ENCODE measurements around the gene CCDC34.

DNA sequence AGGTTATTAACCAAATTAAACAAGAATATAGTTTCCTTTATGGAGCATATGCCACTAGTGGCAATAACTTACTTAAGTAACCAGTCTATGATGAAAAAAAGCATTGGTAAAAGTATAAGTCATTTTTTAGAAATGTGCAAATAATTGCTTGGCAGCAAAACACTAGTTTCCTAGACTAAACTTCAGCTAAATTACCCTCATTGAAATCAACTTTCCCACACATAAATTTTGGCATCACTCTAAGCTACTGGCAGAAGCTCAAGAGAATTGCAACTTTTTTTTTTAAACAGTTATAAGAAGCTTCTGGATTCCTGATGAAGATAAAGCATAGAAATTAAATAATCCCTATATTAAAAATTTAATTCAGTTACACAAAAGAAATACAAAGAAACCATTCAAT, 12.5 kb downstream of the CCDC34 start:
- TF ChIP-seq, protein P1, sequence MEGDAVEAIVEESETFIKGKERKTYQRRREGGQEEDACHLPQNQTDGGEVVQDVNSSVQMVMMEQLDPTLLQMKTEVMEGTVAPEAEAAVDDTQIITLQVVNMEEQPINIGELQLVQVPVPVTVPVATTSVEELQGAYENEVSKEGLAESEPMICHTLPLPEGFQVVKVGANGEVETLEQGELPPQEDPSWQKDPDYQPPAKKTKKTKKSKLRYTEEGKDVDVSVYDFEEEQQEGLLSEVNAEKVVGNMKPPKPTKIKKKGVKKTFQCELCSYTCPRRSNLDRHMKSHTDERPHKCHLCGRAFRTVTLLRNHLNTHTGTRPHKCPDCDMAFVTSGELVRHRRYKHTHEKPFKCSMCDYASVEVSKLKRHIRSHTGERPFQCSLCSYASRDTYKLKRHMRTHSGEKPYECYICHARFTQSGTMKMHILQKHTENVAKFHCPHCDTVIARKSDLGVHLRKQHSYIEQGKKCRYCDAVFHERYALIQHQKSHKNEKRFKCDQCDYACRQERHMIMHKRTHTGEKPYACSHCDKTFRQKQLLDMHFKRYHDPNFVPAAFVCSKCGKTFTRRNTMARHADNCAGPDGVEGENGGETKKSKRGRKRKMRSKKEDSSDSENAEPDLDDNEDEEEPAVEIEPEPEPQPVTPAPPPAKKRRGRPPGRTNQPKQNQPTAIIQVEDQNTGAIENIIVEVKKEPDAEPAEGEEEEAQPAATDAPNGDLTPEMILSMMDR (IDR thresholded peaks at IDR 0.05 in 2 of 3, conservative IDR thresholded peaks at IDR 0.05 in 1 of 3; ENCODE audit: borderline replicate concordance in 1 of 3, insufficient read depth in 1 of 3, low read depth in 2 of 3, low read length in 2 of 3), result no peak
- no peak for TF ChIP-seq SP1 (IDR thresholded peaks at IDR 0.05; ENCODE audit: low read depth)
- TF ChIP-seq JUND (IDR thresholded peaks at IDR 0.05), result no peak
- TF ChIP-seq YY1 (IDR thresholded peaks at IDR 0.05; ENCODE audit: extremely low read depth, insufficient replicate concordance, low read depth, low read length), result no peak
- TF ChIP-seq, protein P2, sequence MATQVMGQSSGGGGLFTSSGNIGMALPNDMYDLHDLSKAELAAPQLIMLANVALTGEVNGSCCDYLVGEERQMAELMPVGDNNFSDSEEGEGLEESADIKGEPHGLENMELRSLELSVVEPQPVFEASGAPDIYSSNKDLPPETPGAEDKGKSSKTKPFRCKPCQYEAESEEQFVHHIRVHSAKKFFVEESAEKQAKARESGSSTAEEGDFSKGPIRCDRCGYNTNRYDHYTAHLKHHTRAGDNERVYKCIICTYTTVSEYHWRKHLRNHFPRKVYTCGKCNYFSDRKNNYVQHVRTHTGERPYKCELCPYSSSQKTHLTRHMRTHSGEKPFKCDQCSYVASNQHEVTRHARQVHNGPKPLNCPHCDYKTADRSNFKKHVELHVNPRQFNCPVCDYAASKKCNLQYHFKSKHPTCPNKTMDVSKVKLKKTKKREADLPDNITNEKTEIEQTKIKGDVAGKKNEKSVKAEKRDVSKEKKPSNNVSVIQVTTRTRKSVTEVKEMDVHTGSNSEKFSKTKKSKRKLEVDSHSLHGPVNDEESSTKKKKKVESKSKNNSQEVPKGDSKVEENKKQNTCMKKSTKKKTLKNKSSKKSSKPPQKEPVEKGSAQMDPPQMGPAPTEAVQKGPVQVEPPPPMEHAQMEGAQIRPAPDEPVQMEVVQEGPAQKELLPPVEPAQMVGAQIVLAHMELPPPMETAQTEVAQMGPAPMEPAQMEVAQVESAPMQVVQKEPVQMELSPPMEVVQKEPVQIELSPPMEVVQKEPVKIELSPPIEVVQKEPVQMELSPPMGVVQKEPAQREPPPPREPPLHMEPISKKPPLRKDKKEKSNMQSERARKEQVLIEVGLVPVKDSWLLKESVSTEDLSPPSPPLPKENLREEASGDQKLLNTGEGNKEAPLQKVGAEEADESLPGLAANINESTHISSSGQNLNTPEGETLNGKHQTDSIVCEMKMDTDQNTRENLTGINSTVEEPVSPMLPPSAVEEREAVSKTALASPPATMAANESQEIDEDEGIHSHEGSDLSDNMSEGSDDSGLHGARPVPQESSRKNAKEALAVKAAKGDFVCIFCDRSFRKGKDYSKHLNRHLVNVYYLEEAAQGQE (IDR thresholded peaks at IDR 0.05; ENCODE audit: low read depth), result no peak
- TF ChIP-seq CEBPB (IDR thresholded peaks at IDR 0.05; ENCODE audit: low read depth), result no peak

Measured in HCT116 (cell line).